IPS-11a (cell line): ENCODE measurements around the gene COQ9.

ENCODE experiments used
- H3K4me3 ChIP-seq: one replicate; pipeline ENCODE4 v1.5.1; 2013; ENCODE audit warnings: low read depth, low read length, control low read depth

The COQ9 gene

DNA sequence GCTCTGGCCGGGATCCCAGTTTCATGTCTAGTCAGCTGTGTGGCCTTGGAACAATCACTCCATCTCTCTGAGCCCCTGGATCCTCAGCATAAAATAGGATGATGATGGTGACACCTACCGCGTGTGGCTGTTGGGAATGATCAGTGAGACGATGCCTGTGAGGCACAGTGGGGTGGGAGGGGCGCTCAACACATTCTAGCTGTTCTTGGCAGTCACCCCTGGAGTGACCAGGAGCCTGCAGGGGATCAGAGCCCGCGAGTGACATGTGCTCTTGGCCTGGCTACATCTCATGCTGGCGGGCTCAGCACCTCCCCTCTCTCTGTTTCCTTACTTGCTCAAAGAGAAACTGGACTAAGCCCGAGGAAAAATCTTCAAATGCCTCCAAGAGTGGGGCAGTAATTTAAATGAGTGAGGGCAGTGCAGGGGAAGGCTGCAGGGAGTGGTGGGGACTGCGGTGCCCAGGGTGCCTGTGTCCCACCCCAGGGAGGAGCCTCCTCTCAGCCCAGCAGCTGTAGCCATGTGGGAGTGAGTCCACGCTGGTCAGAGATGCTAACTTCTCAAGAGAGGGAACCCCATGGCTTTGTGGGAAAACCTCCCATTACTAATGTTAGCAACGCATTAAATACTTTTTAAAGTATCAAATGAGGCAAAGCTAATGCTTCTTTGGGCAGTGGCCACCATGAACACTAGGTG is 62.1 kb downstream of the COQ9 start:
- no peak overlapping the region for H3K4me3 ChIP-seq

DNA sequence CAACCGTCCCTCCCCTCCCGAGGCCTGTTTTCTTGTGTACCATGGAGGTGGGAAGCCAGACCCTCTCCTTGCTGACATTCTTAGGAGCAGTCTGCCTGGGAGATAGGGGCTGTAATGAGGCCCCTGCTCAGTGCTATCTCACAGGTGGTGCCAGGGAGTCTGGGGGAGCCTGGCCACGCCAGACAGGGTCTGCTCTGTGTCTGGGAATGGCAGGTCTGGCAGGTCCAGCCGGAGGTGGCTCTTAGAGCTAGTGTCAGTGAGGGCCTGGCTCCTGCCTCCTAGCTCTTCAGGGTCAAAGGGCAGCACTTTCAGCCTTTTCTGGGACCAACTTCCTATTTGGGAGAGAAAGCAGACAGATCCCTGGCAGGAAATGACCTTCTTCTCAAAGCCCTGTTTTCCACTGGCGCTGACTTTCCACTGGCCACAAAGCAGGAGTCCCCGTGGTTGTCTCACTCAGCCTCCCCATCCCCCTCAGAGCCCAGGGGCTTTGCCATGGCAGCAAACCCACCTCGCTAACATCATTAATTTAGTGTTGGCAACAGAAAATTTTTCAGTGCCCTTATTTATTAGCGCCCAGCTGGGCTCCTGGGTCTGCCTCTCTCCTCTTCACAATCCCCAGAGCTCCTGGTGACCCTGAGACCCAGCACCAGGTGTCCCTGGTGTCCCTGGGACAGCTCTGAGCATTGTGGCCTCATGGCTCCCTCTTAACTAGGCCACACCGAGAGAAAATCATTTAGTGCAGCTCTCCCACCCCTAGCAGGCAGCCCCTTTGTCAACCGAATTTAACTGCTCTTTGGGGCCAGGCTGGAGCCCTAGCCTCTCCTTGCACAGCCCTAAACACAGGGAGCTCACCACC is 63.0 kb downstream of the COQ9 start:
- no peak overlapping the region for H3K4me3 ChIP-seq
